Osteoblast (primary cell): ENCODE data around the gene PPP6R3. TPM values are rescaled to one million over a fixed set of nuclear protein-coding genes. Genes with fewer than 3 reads are reported as not detected.

Source experiments
- DNase-seq: peaks from one replicate; pipeline ENCODE4 v3.0.0; 2011; ENCODE audit warnings: low spot score, mixed read lengths; ENCODE audit not compliant: insufficient read length; ENCODE audit errors: missing footprints
- H2AFZ ChIP-seq: 2 replicates; pipeline ENCODE4 v1.6.0; 2011; ENCODE audit warnings: mild to moderate bottlenecking, low read length
- H3K27ac ChIP-seq: 2 replicates; pipeline ENCODE4 v1.5.1; 2011; ENCODE audit warnings: mild to moderate bottlenecking, low read depth, low read length, moderate library complexity
- H3K27me3 ChIP-seq: 2 replicates; pipeline ENCODE4 v1.6.0; 2012; ENCODE audit warnings: mild to moderate bottlenecking, control low read depth, inconsistent platforms, low read length, moderate library complexity; ENCODE audit not compliant: insufficient read depth
- H3K36me3 ChIP-seq: 2 replicates; pipeline ENCODE4 v1.5.1; 2011; ENCODE audit warnings: mild to moderate bottlenecking, low read length, control low read depth, moderate library complexity; ENCODE audit not compliant: insufficient read depth
- H3K4me1 ChIP-seq: 2 replicates; pipeline ENCODE4 v1.5.1; 2011; ENCODE audit warnings: mild to moderate bottlenecking, low read length, control low read depth, moderate library complexity; ENCODE audit not compliant: insufficient read depth
- H3K4me2 ChIP-seq: 2 replicates; pipeline ENCODE4 v1.6.0; 2011; ENCODE audit warnings: mild to moderate bottlenecking, low read length; ENCODE audit not compliant: insufficient read depth
- H3K4me3 ChIP-seq: fragments of 200-600 bp; sonication (generic); 3 replicates; pipeline ENCODE4 v1.5.1; 2012; ENCODE audit warnings: mild to moderate bottlenecking, low read length, inconsistent platforms; ENCODE audit not compliant: insufficient read depth
- H3K79me2 ChIP-seq: 2 replicates; pipeline ENCODE4 v1.6.0; 2012; ENCODE audit warnings: mild to moderate bottlenecking, low read length, control low read depth, inconsistent platforms; ENCODE audit not compliant: insufficient read depth
- H3K9me3 ChIP-seq: 2 replicates; pipeline ENCODE4 v1.5.1; 2011; ENCODE audit warnings: low read depth, low read length, control low read depth
- H4K20me1 ChIP-seq: 2 replicates; pipeline ENCODE4 v1.6.0; 2012; ENCODE audit warnings: mild to moderate bottlenecking, low read length, control low read depth; ENCODE audit not compliant: insufficient read depth
- total RNA-seq: library from RNA; depleted of rRNA; stranded (reverse); fragments of >200 nt; gene quantifications from 2 replicates; pipeline ENCODE4 v1.2.3, GENCODE V29; 2012
- TF ChIP-seq, protein P1 (sequence below): IDR thresholded peaks from 2 replicates; pipeline ENCODE4 v1.5.1; 2011; ENCODE audit warnings: mild to moderate bottlenecking, low read depth, low read length, moderate library complexity; ENCODE audit errors: extremely low read depth

PPP6R3 gene
- total RNA-seq, 1 donor: 131 TPM

DNA sequence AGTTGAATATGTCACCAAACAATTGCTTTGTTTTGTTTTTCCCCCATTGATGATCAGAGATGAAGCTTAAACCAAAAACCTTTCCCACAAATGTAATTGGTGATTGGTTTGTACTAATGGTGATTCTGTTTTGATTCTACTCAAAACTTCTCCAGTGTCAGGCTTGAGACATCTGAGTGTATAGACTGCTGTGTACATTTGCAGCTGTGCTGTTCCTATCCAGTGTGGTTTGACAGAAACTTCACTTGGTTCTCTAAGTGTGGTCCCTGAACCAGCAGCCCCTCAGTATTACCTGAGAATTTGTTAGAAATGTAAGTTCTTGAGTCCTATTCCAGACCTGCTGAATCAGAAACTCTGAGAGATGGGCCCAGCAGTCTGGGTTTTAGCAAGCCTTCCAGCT lies 84.8 kb downstream of the PPP6R3 start:
- TF ChIP-seq, protein P1, sequence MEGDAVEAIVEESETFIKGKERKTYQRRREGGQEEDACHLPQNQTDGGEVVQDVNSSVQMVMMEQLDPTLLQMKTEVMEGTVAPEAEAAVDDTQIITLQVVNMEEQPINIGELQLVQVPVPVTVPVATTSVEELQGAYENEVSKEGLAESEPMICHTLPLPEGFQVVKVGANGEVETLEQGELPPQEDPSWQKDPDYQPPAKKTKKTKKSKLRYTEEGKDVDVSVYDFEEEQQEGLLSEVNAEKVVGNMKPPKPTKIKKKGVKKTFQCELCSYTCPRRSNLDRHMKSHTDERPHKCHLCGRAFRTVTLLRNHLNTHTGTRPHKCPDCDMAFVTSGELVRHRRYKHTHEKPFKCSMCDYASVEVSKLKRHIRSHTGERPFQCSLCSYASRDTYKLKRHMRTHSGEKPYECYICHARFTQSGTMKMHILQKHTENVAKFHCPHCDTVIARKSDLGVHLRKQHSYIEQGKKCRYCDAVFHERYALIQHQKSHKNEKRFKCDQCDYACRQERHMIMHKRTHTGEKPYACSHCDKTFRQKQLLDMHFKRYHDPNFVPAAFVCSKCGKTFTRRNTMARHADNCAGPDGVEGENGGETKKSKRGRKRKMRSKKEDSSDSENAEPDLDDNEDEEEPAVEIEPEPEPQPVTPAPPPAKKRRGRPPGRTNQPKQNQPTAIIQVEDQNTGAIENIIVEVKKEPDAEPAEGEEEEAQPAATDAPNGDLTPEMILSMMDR: no peak
- DNase-seq: no peak
- H3K4me1 ChIP-seq: peaks cover 32% of the 10 kb centered on the region
- peaks cover 81% of the 10 kb centered on the region for H3K79me2 ChIP-seq
- H3K4me2 ChIP-seq: no peak overlapping the region
- no peak overlapping the region for H3K27ac ChIP-seq
- H3K36me3 ChIP-seq: peaks cover 37% of the 10 kb centered on the region
- no peaks in the 10 kb centered on the region for H3K9me3 ChIP-seq
- peaks cover 28% of the 10 kb centered on the region for H4K20me1 ChIP-seq
- H3K4me3 ChIP-seq: no peak overlapping the region
- H3K27me3 ChIP-seq: no peaks in the 10 kb centered on the region
- H2AFZ ChIP-seq: no peak overlapping the region

DNA sequence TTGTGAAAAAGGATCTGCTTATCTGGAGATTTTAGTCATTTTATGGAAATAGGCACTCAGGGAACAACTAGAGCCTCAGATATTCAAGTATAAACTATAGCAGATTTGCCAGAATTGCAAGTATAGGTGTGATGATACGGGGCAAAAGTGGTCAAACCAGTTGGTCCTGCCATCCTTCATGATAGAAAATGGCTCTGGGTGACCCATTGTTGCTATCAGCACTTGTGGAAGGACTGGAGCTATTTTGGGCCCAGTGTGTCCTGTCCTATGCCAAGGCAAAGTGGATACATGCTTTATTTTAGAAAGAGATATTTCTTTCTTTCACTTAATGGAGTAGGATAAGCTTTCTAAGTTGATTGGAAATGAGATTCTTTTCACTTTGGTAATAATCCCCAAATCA lies 85.2 kb downstream of the PPP6R3 start:
- Histone ChIP-seq H3K9me3 (no peaks in the 10 kb centered on the region), H3K36me3 (peaks cover 37% of the 10 kb centered on the region), H4K20me1 (peaks cover 28% of the 10 kb centered on the region), H3K27ac (no peak overlapping the region), H3K4me2 (no peak overlapping the region), H3K27me3 (no peaks in the 10 kb centered on the region), H3K4me3 (no peak overlapping the region), H3K4me1 (peaks cover 35% of the 10 kb centered on the region), H3K79me2 (peaks cover 81% of the 10 kb centered on the region), H2AFZ (no peak overlapping the region)
- no peak for DNase-seq
- TF ChIP-seq, protein P1: no peak

DNA sequence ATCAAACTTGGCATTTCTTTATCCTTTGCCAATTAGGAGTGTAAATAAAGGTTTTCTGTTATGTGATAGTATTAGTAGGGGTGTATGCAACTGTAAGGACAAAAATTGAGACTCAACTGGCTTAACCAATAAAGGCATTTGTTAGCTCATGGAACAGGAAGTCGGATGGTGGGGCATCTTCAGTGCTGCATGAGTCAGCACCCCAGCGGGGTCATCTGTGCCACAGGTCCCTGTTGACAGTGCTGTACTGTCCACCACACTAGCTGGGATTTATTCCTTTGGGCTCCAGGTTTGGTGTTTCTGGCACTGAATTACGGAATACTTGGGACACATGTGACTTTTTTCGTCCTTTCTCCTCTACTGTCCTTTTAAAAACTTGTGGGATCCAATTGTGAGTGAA lies 86.0 kb downstream of the PPP6R3 start:
- peaks cover 35% of the 10 kb centered on the region for H3K4me1 ChIP-seq
- no peak overlapping the region for H2AFZ ChIP-seq
- peaks cover 28% of the 10 kb centered on the region for H4K20me1 ChIP-seq
- H3K4me2 ChIP-seq: no peak overlapping the region
- H3K79me2 ChIP-seq: peaks cover 79% of the 10 kb centered on the region
- no peaks in the 10 kb centered on the region for H3K9me3 ChIP-seq
- H3K27ac ChIP-seq: peak overlapping the region; percentile 0
- H3K36me3 ChIP-seq: peaks cover 37% of the 10 kb centered on the region
- DNase-seq: no peak
- TF ChIP-seq, protein P1: no peak
- H3K4me3 ChIP-seq: no peak overlapping the region
- H3K27me3 ChIP-seq: no peaks in the 10 kb centered on the region

DNA sequence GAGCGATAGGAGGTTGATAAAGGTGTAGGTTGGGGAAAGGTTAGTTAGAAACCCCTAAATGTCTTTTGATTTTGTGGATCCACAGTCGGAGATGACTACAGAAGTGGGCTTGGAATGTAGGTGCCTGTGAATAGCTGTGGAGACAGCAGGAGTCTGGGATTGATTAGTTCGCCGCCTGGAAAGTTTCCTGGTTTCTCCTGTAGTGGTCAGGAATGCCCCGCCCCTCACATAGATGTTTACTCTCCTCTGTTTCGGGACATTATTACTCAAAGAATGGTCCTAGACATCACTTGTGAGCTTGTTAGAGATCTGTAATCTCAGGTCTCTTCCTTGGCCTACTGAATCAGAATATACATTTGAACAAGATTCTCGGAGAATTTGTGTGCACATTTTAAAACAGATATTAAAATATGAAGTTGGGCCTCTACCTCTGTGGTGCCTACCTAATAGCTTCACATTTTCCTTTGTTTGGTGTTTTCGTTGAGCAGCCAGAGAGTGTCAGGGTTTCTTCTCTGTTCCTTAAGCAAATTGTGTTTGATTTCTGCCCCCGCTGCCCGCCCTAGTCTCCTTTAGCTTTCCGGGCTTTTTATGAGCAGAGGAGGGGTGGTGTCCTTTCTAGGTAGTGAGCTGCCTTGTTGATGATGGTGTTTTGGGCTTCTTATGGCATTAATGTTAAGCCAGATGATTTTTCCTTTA lies 89.4 kb downstream of the PPP6R3 start:
- Histone ChIP-seq H3K4me1 (peaks cover 21% of the 10 kb centered on the region), H4K20me1 (peaks cover 11% of the 10 kb centered on the region), H3K27ac (peak overlapping the region; percentile 41), H3K4me2 (peak overlapping the region; percentile 3), H3K27me3 (no peaks in the 10 kb centered on the region), H3K79me2 (peaks cover 80% of the 10 kb centered on the region), H3K36me3 (peaks cover 48% of the 10 kb centered on the region), H2AFZ (no peak overlapping the region), H3K4me3 (no peak overlapping the region), H3K9me3 (no peaks in the 10 kb centered on the region)
- DNase-seq: no peak
- TF ChIP-seq, protein P1: no peak
